Loucy (cell line): ENCODE data around the gene BRINP2.

Experiments used
- H2AFZ ChIP-seq: fragments of 200-600 bp; sonication (generic); 2 replicates; pipeline ENCODE4 v1.6.0; 2016; ENCODE audit warnings: antibody characterized with exemption, mild to moderate bottlenecking, low read length, moderate library complexity
- H3F3A ChIP-seq: fragments of 200-600 bp; 2 replicates; pipeline ENCODE4 v1.6.0; 2016; ENCODE audit warnings: antibody characterized with exemption, low read depth, mild to moderate bottlenecking
- H3K27me3 ChIP-seq: fragments of 200-600 bp; sonication (generic); 2 replicates; pipeline ENCODE4 v1.6.1; 2014; ENCODE audit warnings: low read length, mild to moderate bottlenecking; ENCODE audit not compliant: insufficient read depth, poor library complexity, severe bottlenecking
- H3K36me3 ChIP-seq: fragments of 200-600 bp; sonication (generic); 2 replicates; pipeline ENCODE4 v1.6.1; 2016; ENCODE audit warnings: low read length; ENCODE audit not compliant: insufficient read depth
- H3K4me1 ChIP-seq: fragments of 200-600 bp; sonication (generic); 2 replicates; pipeline ENCODE4 v1.5.1; 2014; ENCODE audit warnings: low read length, mild to moderate bottlenecking; ENCODE audit not compliant: insufficient read depth, poor library complexity, severe bottlenecking
- H3K4me2 ChIP-seq: fragments of 200-600 bp; sonication (generic); 2 replicates; pipeline ENCODE4 v1.6.0; 2014; ENCODE audit warnings: antibody characterized with exemption, low read length, low read depth, mild to moderate bottlenecking; ENCODE audit not compliant: poor library complexity, severe bottlenecking
- H3K4me3 ChIP-seq: fragments of 200-600 bp; sonication (generic); 2 replicates; pipeline ENCODE4 v1.5.1; 2014; ENCODE audit warnings: low read length, mild to moderate bottlenecking, mixed read lengths; ENCODE audit not compliant: poor library complexity, severe bottlenecking
- H3K79me2 ChIP-seq: fragments of 200-600 bp; sonication (generic); 2 replicates; pipeline ENCODE4 v1.6.1; 2014; ENCODE audit warnings: low read length; ENCODE audit not compliant: insufficient read depth
- H3K9ac ChIP-seq: fragments of 200-600 bp; sonication (generic); 2 replicates; pipeline ENCODE4 v1.6.0; 2014; ENCODE audit warnings: mild to moderate bottlenecking, low read depth, low read length, moderate library complexity; ENCODE audit not compliant: poor library complexity, severe bottlenecking
- H3K9me2 ChIP-seq: fragments of 200-600 bp; sonication (generic); replicated peaks from 2 replicates; pipeline ENCODE4 v1.6.1; 2016; ENCODE audit warnings: low read depth, low read length, mixed read lengths
- H3K9me3 ChIP-seq: fragments of 200-600 bp; sonication (generic); 2 replicates; pipeline ENCODE4 v1.6.1; 2014; ENCODE audit warnings: mild to moderate bottlenecking, antibody characterized with exemption, low read length, low read depth; ENCODE audit not compliant: insufficient read depth
- H4K20me1 ChIP-seq: fragments of 200-600 bp; sonication (generic); 2 replicates; pipeline ENCODE4 v1.6.0; 2014; ENCODE audit warnings: antibody characterized with exemption, low read length, mild to moderate bottlenecking; ENCODE audit not compliant: insufficient read depth, poor library complexity, severe bottlenecking
- CTCF ChIP-seq: fragments of 200-600 bp; sonication (generic); conservative IDR thresholded peaks from 2 replicates; pipeline ENCODE4 v1.5.1; 2014; ENCODE audit warnings: mild to moderate bottlenecking, antibody characterized with exemption, low read length
- EZH2phosphoT487 ChIP-seq: fragments of 200-600 bp; IDR thresholded peaks from 2 replicates; pipeline ENCODE4 v1.6.1; 2018; ENCODE audit warnings: antibody characterized with exemption, mild to moderate bottlenecking, moderate library complexity, borderline replicate concordance

BRINP2 gene

GRCh38 chr1:177328251-177328650 is 157.5 kb downstream of the BRINP2 start:
- Histone ChIP-seq H3K9me3 (no peaks in the 10 kb centered on the region), H3K4me1 (no peaks in the 10 kb centered on the region), H3K4me2 (no peak overlapping the region), H2AFZ (no peak overlapping the region), H3K9ac (no peak overlapping the region), H3F3A (no peaks in the 10 kb centered on the region), H4K20me1 (no peaks in the 10 kb centered on the region), H3K36me3 (no peaks in the 10 kb centered on the region), H3K79me2 (no peaks in the 10 kb centered on the region), H3K27me3 (no peaks in the 10 kb centered on the region), H3K4me3 (no peak overlapping the region), H3K9me2 (no peaks in the 10 kb centered on the region)
- TF ChIP-seq EZH2phosphoT487 (no peak), CTCF (no peak)

DNA sequence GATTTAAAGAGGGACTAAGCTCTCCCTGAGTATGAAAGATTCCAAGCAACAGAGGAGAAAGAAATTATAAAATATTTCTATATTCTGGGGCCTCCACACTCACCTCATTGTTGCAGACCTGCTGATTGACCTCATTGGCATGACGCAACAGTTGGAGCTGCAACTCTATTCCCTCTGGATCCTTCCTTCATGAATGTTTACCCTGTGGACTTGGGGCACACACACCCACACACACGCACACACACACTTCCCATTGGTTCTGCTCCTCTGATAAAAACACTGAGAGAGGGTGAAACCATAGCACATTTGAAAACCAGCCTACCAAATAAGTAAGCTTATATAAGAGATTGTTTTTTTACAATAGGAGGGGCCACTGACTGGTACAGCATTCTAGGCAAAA is 159.1 kb downstream of the BRINP2 start:
- Histone ChIP-seq H3K36me3 (no peaks in the 10 kb centered on the region), H3K4me2 (no peak overlapping the region), H2AFZ (no peak overlapping the region), H3K4me1 (no peaks in the 10 kb centered on the region), H3K9ac (no peak overlapping the region), H3K9me2 (no peaks in the 10 kb centered on the region), H3K79me2 (no peaks in the 10 kb centered on the region), H4K20me1 (no peaks in the 10 kb centered on the region), H3F3A (no peaks in the 10 kb centered on the region), H3K9me3 (no peaks in the 10 kb centered on the region), H3K27me3 (no peaks in the 10 kb centered on the region), H3K4me3 (no peak overlapping the region)
- TF ChIP-seq CTCF, result no peak
- no peak for TF ChIP-seq EZH2phosphoT487
